Activated naive CD4-positive, alpha-beta T cell treated with anti-CD3 and anti-CD28 coated beads, Interleukin-2, amount 50 U/mL, for 16 hours (primary cell): Measurements from ENCODE around the gene CSNK1G1.
"Not testable (repeated sequence)": the region's sequence is repeated elsewhere in the genome, so short reads cannot be mapped to it uniquely, and the experiment has no call there.

Experiments
- DNase-seq: peaks from one replicate; pipeline ENCODE4 v3.0.0-alpha.2; 2020

The CSNK1G1 gene

DNA sequence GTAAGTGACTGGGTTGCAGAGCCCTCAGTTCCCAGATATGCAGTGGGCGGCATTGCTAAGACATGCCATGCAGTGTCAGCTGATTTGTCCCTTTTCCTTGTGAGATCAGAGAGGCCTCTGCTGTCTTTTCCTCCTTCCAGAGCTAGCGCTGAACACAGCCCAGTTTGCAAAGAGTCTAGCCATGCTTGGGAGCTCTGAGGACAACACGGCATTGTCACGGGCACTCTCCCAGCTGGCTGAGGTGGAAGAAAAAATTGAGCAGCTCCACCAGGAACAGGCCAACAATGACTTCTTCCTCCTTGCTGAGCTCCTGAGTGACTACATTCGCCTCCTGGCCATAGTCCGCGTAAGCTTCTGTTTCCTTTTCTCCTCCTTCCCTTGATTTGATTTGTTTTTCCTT lies 224.4 kb downstream of the CSNK1G1 start:
- no peak for DNase-seq

- DNase-seq: no peak
Measured at GRCh38 chr15:64130159-64130558, 225.8 kb downstream of the CSNK1G1 start.

GRCh38 chr15:64127521-64128270 lies 228.3 kb downstream of the CSNK1G1 start:
- no peak for DNase-seq

- no peak for DNase-seq
Measured at GRCh38 chr15:64125978-64126377, 230.0 kb downstream of the CSNK1G1 start.

GRCh38 chr15:64122936-64123351 lies 233.0 kb downstream of the CSNK1G1 start:
- no peak for DNase-seq

DNA sequence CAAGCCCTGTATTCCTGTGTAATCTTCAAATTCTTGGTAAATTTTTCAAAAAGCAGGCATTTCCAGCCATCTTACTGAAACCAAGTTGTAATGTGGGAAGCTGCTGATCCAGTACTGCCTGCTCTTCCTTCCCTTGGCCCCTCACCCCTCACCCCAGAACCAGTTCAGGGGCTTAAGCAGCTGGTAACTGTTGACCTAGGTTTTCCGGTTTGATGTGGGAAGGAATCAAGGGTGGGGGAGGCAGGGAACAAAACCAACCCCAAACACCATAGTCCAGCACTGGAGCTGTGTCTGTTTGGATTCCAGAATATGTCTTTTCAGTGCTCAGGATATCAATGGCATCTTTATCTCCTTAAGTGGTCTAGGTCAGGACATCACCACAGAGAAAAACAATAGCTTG lies 233.5 kb downstream of the CSNK1G1 start:
- DNase-seq: no peak

DNA sequence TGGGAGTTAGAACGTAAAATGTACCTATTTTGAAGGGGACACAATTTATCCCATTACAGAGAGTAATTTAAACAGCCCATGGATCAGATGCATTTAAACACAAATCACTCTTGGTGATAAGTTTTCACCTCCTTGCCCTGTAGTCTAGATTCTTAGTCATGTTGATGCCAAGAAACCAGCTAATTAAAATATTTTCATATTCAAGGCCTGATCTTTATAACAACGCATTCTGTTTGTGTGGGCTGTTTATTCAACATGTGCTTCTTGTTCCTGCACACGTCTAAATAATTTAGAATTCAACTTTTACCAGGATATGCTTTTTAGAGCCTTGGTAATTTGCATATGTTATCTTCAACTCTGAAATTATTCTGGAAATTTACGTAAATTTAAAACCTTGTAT lies 234.4 kb downstream of the CSNK1G1 start:
- no peak for DNase-seq

DNA sequence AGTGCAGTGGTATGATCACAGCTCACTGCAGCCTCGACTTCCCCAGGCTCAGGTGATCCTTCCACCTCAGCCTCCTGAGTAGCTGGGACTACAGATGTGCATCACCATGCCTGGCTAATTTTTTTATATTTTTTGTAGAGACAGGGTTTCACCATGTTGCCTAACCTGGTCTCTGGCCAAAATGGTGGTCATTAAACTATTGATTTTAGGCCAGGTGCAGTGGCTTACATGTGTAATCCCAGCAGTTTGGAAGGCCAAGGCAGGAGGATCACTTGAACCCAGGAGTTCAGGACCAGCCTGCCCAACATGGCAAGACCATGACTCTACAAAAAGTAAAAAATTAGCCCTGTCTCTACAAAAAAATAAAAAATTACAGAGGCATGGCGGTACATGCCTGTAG lies 235.7 kb downstream of the CSNK1G1 start:
- DNase-seq: not testable (repeated sequence)

- no peak for DNase-seq
Measured at GRCh38 chr15:64117759-64118487, 238.1 kb downstream of the CSNK1G1 start.
